ENCODE data around the gene PRMT3.

- TF ChIP-seq CTCF (IDR thresholded peaks at IDR 0.05), result no peak
- TF ChIP-seq POLR2A (IDR thresholded peaks at IDR 0.05), result no peak
Observed at GRCh38 chr11:20512869-20513268, 125.4 kb downstream of the PRMT3 start.

All from adrenal gland (tissue), 5 donors.